Neural progenitor cell (in vitro differentiated cells): ENCODE measurements around the gene SNAPC2. TPM values are rescaled to one million over a fixed set of nuclear protein-coding genes. Genes with fewer than 3 reads are reported as not detected.
"Not testable (repeated sequence)": the region's sequence is repeated elsewhere in the genome, so short reads cannot be mapped to it uniquely, and the experiment has no call there.

Experiments used
- DNase-seq: peaks from one replicate; pipeline ENCODE4 v3.0.0-alpha.2; 2016; ENCODE audit warnings: low spot score
- H2AFZ ChIP-seq: fragments of 200-600 bp; sonication (generic); replicated peaks from 2 replicates; pipeline ENCODE4 v1.6.1; 2016; ENCODE audit warnings: antibody characterized with exemption
- H3F3A ChIP-seq: fragments of 200-600 bp; sonication (generic); 2 replicates; pipeline ENCODE4 v1.6.1; 2016; ENCODE audit warnings: antibody characterized with exemption, low read depth
- H3K27ac ChIP-seq: fragments of 200-600 bp; sonication (generic); 2 replicates; pipeline ENCODE4 v1.5.1; 2016; ENCODE audit warnings: mild to moderate bottlenecking
- H3K27me3 ChIP-seq: fragments of 200-600 bp; sonication (generic); 2 replicates; pipeline ENCODE4 v1.6.1; 2016; ENCODE audit warnings: mild to moderate bottlenecking, moderate library complexity
- H3K36me3 ChIP-seq: fragments of 200-600 bp; sonication (generic); 2 replicates; pipeline ENCODE4 v1.5.1; 2016
- H3K4me1 ChIP-seq: fragments of 200-600 bp; sonication (generic); 2 replicates; pipeline ENCODE4 v1.6.1; 2016; ENCODE audit warnings: mixed run types
- H3K4me2 ChIP-seq: fragments of 200-600 bp; sonication (generic); 2 replicates; pipeline ENCODE4 v1.6.1; 2016
- H3K4me3 ChIP-seq: fragments of 200-600 bp; sonication (generic); 2 replicates; pipeline ENCODE4 v1.5.1; 2016
- H3K79me2 ChIP-seq: fragments of 200-600 bp; sonication (generic); 2 replicates; pipeline ENCODE4 v1.6.1; 2016; ENCODE audit warnings: low read depth
- H3K9ac ChIP-seq: fragments of 200-600 bp; sonication (generic); 2 replicates; pipeline ENCODE4 v1.6.1; 2016
- H3K9me3 ChIP-seq: fragments of 200-600 bp; sonication (generic); 2 replicates; pipeline ENCODE4 v1.5.1; 2016; ENCODE audit warnings: low read depth
- H4K20me1 ChIP-seq: fragments of 200-600 bp; sonication (generic); 2 replicates; pipeline ENCODE4 v1.6.1; 2016; ENCODE audit warnings: low read depth
- H3K27ac Mint-ChIP-seq: 3 replicates; pipeline ENCODE4 v1.8.0; 2021; ENCODE audit warnings: mixed read lengths
- H3K27me3 Mint-ChIP-seq: 2 replicates; pipeline ENCODE4 v1.8.0; 2022; ENCODE audit warnings: low read depth, mild to moderate bottlenecking, inconsistent platforms, moderate library complexity, mixed read lengths; ENCODE audit not compliant: insufficient read depth
- H3K36me3 Mint-ChIP-seq: 3 replicates; pipeline ENCODE4 v1.8.0; 2021; ENCODE audit warnings: mixed read lengths
- H3K4me1 Mint-ChIP-seq: 3 replicates; pipeline ENCODE4 v1.8.0; 2021; ENCODE audit warnings: mixed read lengths
- H3K4me3 Mint-ChIP-seq: 3 replicates; pipeline ENCODE4 v1.8.0; 2021; ENCODE audit warnings: mild to moderate bottlenecking, moderate library complexity, mixed read lengths
- H3K9me3 Mint-ChIP-seq: 3 replicates; pipeline ENCODE4 v1.8.0; 2020; ENCODE audit warnings: mixed read lengths
- CTCF ChIP-seq: fragments of 200-600 bp; sonication (generic); IDR thresholded peaks from 2 replicates; pipeline ENCODE4 v1.5.1; 2017; ENCODE audit warnings: antibody characterized with exemption, mild to moderate bottlenecking
- EZH2 ChIP-seq: fragments of 200-600 bp; sonication (generic); IDR thresholded peaks from 2 replicates; pipeline ENCODE4 v1.6.1; 2017; ENCODE audit warnings: antibody characterized with exemption, mild to moderate bottlenecking, moderate library complexity
- EZH2phosphoT487 ChIP-seq: fragments of 200-600 bp; sonication (generic); IDR thresholded peaks from 2 replicates; pipeline ENCODE4 v1.6.1; 2017; ENCODE audit warnings: antibody characterized with exemption
- total RNA-seq: library from RNA; depleted of rRNA; stranded (reverse); fragments of >200 nt; gene quantifications from 2 replicates; pipeline ENCODE4 v1.2.3, GENCODE V29; 2015; ENCODE audit warnings: low replicate concordance

The SNAPC2 gene
- total RNA-seq, 1 donor from 2014 or later = 5.7 TPM

GRCh38 chr19:7953060-7953459 is 32.9 kb downstream of the SNAPC2 start:
- no peaks in the 10 kb centered on the region for H3K9me3 Mint-ChIP-seq
- no peak overlapping the region for H3K4me3 Mint-ChIP-seq
- Histone ChIP-seq H3F3A (peaks cover 10% of the 10 kb centered on the region), H3K36me3 (no peaks in the 10 kb centered on the region), H2AFZ (no peak overlapping the region), H3K27me3 (no peaks in the 10 kb centered on the region), H3K27ac (no peak overlapping the region), H3K9me3 (no peaks in the 10 kb centered on the region), H3K4me1 (no peaks in the 10 kb centered on the region), H3K4me3 (no peak overlapping the region), H3K4me2 (no peak overlapping the region), H3K79me2 (no peaks in the 10 kb centered on the region), H3K9ac (no peak overlapping the region), H4K20me1 (no peaks in the 10 kb centered on the region)
- no peak for DNase-seq
- H3K4me1 Mint-ChIP-seq = peaks cover 4% of the 10 kb centered on the region
- H3K27ac Mint-ChIP-seq = no peak overlapping the region
- TF ChIP-seq CTCF (no peak), EZH2 (no peak), EZH2phosphoT487 (no peak)
- H3K36me3 Mint-ChIP-seq = peaks cover 4% of the 10 kb centered on the region
- peaks cover 9% of the 10 kb centered on the region for H3K27me3 Mint-ChIP-seq

DNA sequence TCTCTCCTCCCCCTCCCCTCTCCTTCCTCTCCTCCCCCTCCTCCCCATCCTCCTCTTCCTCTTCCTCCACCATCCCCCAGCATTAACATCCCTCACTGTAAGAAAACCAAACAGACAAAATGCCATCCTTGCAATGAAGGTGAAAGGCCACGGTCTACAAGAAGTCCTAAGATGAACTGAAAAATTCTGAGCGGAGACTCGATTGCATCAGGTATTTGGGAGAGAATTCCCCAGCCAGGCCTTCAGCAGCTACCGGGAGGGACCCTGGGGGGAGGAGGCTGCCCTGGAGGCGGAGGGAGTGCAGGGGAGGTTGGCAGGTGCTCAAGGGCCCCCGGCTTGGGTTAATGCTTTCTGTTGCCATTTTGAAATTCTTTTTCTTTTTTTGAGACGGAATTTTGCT is 33.4 kb downstream of the SNAPC2 start:
- Histone ChIP-seq H3K4me3 (no peak overlapping the region), H4K20me1 (no peaks in the 10 kb centered on the region), H3K79me2 (no peaks in the 10 kb centered on the region), H3K27me3 (no peaks in the 10 kb centered on the region), H3K4me2 (no peak overlapping the region), H3K4me1 (no peaks in the 10 kb centered on the region), H3K9me3 (no peaks in the 10 kb centered on the region), H3F3A (peaks cover 13% of the 10 kb centered on the region), H3K27ac (no peak overlapping the region), H2AFZ (no peak overlapping the region), H3K9ac (no peak overlapping the region), H3K36me3 (no peaks in the 10 kb centered on the region)
- Mint-ChIP-seq H3K27ac (no peak overlapping the region), H3K36me3 (peaks cover 4% of the 10 kb centered on the region), H3K9me3 (no peaks in the 10 kb centered on the region), H3K4me1 (peaks cover 4% of the 10 kb centered on the region), H3K4me3 (peak overlapping the region; percentile 6), H3K27me3 (peaks cover 9% of the 10 kb centered on the region)
- DNase-seq = no peak
- TF ChIP-seq EZH2phosphoT487 (no peak), EZH2 (no peak), CTCF (no peak)

- Histone ChIP-seq H4K20me1 (peaks cover 9% of the 10 kb centered on the region), H3K4me2 (no peak overlapping the region), H3K36me3 (no peaks in the 10 kb centered on the region), H3K9ac (no peak overlapping the region), H3K9me3 (no peaks in the 10 kb centered on the region), H3K4me1 (no peaks in the 10 kb centered on the region), H3K27ac (no peak overlapping the region), H3F3A (peaks cover 24% of the 10 kb centered on the region), H3K4me3 (no peak overlapping the region), H3K79me2 (no peaks in the 10 kb centered on the region), H2AFZ (no peak overlapping the region), H3K27me3 (no peaks in the 10 kb centered on the region)
- Mint-ChIP-seq H3K27ac (no peak overlapping the region), H3K27me3 (peaks cover 9% of the 10 kb centered on the region), H3K4me3 (no peak overlapping the region), H3K36me3 (no peaks in the 10 kb centered on the region), H3K9me3 (no peaks in the 10 kb centered on the region), H3K4me1 (peaks cover 4% of the 10 kb centered on the region)
- DNase-seq = no peak
- no peak for TF ChIP-seq EZH2phosphoT487
- TF ChIP-seq EZH2 = no peak
Measured at GRCh38 chr19:7955696-7956095, 35.6 kb downstream of the SNAPC2 start.

- TF ChIP-seq EZH2 (no peak), EZH2phosphoT487 (no peak), CTCF (no peak)
- peaks cover 3% of the 10 kb centered on the region for H3K27me3 Mint-ChIP-seq
- peaks cover 16% of the 10 kb centered on the region for H4K20me1 ChIP-seq
- H3K9ac ChIP-seq = no peak overlapping the region
- H3K36me3 ChIP-seq = peaks cover 4% of the 10 kb centered on the region
- no peak overlapping the region for H3K4me3 Mint-ChIP-seq
- no peak overlapping the region for H3K4me3 ChIP-seq
- no peak overlapping the region for H3K4me2 ChIP-seq
- H3K9me3 ChIP-seq = no peaks in the 10 kb centered on the region
- peaks cover 8% of the 10 kb centered on the region for H3K36me3 Mint-ChIP-seq
- no peak overlapping the region for H3K27ac ChIP-seq
- H3K4me1 Mint-ChIP-seq = no peaks in the 10 kb centered on the region
- H3F3A ChIP-seq = peaks cover 37% of the 10 kb centered on the region
- no peaks in the 10 kb centered on the region for H3K4me1 ChIP-seq
- H2AFZ ChIP-seq = no peak overlapping the region
- DNase-seq = no peak
- H3K27me3 ChIP-seq = no peaks in the 10 kb centered on the region
- no peaks in the 10 kb centered on the region for H3K9me3 Mint-ChIP-seq
- no peak overlapping the region for H3K27ac Mint-ChIP-seq
- no peaks in the 10 kb centered on the region for H3K79me2 ChIP-seq
Measured at GRCh38 chr19:7959211-7959610, 39.1 kb downstream of the SNAPC2 start.

GRCh38 chr19:7961082-7961481 is 40.9 kb downstream of the SNAPC2 start:
- H3K9me3 Mint-ChIP-seq, H2AFZ ChIP-seq, H3K4me1 Mint-ChIP-seq, H3K79me2 ChIP-seq, H3K36me3 ChIP-seq, H3K4me2 ChIP-seq, DNase-seq, H3K4me3 Mint-ChIP-seq, H3K27me3 ChIP-seq, H3K4me3 ChIP-seq, H3K27ac Mint-ChIP-seq, H3K9me3 ChIP-seq, H3K27me3 Mint-ChIP-seq, H3K4me1 ChIP-seq, H3K36me3 Mint-ChIP-seq: not testable (repeated sequence)
- Histone ChIP-seq H3K27ac (peak overlapping the region; percentile 29), H4K20me1 (peaks cover 20% of the 10 kb centered on the region), H3F3A (peaks cover 42% of the 10 kb centered on the region), H3K9ac (peak overlapping the region; percentile 13)
